Stimulated activated CD4-positive, alpha-beta T cell treated with anti-CD3 and anti-CD28 coated beads, Interleukin-12 subunit alpha, Interleukin-12 subunit beta, amount 100 ng/mL, for 4 hours (primary cell): ENCODE measurements around the gene FAM228B.

Experiments used
- DNase-seq: peaks from one replicate; pipeline ENCODE4 v3.0.0-alpha.2; 2020

Gene FAM228B

GRCh38 chr2:24206714-24207113, 83.4 kb downstream of the FAM228B start:
- DNase-seq = no peak

GRCh38 chr2:24207359-24207758, 84.1 kb downstream of the FAM228B start:
- DNase-seq = no peak

GRCh38 chr2:24208490-24208889, 85.2 kb downstream of the FAM228B start:
- DNase-seq = no peak

- DNase-seq = no peak
Measured at GRCh38 chr2:24209389-24210105, 86.3 kb downstream of the FAM228B start.

GRCh38 chr2:24210106-24210455, 86.8 kb downstream of the FAM228B start:
- no peak for DNase-seq

- DNase-seq = no peak
Measured at GRCh38 chr2:24210723-24211122, 87.5 kb downstream of the FAM228B start.

- DNase-seq = no peak
Measured at GRCh38 chr2:24211408-24211807, 88.1 kb downstream of the FAM228B start.

- no peak for DNase-seq
Measured at GRCh38 chr2:24214880-24215279, 91.6 kb downstream of the FAM228B start.
